Activated T-cell treated with anti-CD3 and anti-CD28 coated beads for 1 hour (primary cell): ENCODE data around the gene ZNF784.
"Not testable (repeated sequence)": the region's sequence is repeated elsewhere in the genome, so short reads cannot be mapped to it uniquely, and the experiment has no call there.

Experiments used
- DNase-seq: peaks from one replicate; pipeline ENCODE4 v3.0.0-alpha.2; 2020; ENCODE audit warnings: low read depth

The ZNF784 gene

DNA sequence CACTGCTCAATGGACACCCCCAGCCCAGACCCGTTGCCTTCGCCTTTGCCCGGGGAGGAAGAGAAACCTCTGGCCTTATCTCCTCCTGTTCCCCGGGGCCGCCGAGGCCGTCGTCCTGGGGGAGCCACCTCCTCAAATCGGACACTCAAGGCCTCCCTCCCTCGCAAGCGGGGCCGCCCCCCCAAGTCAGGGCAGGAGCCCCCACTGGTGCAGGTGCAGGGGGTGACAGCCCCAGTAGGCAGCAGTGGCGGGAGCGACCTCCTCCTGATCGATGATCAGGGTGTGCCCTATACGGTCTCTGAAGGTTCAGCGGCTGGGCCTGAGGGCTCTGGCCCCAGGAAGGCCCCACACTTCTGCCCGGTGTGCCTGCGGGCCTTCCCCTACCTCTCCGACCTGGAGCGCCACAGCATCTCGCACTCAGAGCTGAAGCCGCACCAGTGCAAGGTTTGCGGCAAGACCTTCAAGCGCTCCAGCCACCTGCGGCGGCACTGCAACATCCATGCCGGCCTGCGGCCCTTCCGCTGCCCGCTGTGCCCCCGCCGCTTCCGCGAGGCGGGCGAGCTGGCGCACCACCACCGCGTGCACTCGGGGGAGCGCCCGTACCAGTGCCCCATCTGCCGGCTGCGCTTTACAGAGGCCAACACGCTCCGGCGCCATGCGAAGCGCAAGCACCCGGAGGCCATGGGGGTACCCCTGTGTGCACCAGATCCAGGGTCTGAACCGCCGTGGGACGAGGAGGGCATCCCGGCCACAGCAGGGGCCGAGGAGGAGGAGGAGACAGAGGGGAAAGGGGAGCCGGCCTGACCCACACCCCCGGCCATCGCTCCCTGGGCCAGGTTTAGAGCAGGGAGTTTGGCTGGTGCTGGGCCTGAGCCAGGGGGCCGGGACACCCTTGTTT lies 22.0 kb downstream of the ZNF784 start:
- DNase-seq = no peak

DNA sequence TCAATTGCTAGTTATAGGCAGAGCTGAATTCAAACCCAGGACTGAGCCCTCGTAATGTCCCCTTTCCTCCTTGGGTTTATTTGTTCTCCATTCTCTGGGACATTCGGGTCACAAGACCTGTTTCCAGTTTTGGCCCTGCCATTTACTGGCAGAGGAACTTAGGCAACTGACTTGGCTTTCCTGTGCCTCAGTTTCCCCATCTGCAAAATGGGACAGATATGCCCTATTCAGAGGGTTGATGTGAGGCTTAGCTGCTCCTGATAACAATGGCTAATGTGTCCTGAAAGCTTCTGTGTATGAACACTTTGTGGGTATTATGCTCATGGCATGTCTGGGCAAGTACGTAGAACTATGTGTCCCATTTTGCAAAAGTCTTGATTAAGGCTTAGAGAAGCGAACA lies 23.3 kb downstream of the ZNF784 start:
- no peak for DNase-seq

DNA sequence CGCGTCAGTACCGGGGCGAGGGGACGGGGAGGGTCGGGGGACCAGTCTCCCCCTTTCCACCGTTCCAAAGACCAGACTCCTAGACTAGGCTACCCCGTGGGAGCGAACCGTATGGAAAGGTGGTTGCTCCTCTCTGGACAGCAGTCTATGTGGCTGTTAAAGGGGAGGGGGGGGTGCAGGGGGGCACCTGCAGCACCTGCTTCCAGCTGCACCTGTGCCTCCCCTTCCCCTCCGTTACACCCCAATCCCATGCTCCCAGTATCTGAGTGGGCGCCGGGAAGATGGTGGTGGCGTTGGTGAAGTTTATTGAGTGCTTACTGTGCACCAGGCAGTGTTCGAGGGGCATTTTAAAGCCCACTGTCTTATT lies 23.7 kb downstream of the ZNF784 start:
- DNase-seq = no peak

DNA sequence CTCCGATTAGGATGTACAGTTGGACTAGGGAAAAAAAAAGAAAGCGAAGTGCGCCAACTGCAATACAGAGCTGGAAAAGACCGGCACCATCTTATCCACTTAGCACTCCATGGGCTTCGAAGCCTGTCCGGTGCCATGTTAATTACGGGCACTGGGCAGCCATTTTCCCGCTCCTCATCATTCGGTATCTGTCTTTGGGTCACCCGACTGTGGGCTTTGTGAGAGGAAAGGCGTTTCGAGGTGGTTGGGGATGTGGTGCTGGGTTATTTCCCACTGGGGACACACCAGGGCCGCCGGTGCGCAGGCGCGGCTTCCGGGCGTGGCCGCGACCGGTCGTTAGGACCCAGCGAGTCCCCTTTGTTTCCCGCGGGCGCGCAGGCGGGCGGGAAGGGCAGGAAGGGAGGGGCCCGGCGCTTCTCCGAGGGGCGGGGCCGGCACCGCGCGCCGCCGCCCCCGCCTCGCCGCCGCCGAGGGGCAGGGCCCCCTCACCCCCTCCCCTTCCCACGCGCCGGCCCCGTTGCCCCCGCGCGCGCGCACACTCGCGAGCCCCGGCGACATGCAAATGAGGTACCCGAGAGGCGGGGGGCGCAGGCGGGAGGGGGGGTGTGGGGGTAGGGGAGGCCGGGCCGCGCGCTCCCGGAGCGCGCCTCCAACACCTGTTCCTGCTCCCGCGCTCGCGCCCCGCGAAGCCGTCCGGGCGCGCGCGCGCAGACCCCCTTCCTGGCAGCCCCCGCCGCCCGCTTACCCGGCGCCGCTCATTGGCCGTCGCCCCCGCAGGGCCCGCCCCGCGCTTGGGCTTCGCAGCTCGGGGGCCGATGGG lies 24.3 kb downstream of the ZNF784 start, which contains the start of gene ZNF524:
TSS of gene ZNF524 (plus strand) at position 447 of the 820 bp plus-strand sequence. CDS start 1,825 bp downstream, outside the sequence.
- peak; percentile 71 for DNase-seq

DNA sequence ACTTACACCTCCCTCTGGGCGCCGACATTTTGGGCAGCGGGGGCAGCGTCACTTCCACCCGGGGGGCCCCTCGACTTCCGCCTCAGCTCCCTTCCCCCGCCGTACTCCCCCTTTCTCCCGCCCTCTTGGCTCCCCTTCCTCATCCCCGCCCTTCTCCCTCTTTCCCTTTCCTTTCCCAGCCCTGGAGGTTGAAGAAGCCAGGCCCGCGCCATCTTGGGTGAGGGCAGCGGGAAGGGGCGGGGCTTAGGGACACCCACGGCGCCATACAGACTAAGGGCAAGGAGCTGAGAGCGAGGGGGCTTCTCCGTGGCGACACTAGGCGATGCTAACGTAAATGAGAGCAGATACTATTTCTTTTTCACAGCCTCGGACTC lies 24.9 kb downstream of the ZNF784 start, which contains the start of gene FIZ1:
TSS of gene FIZ1 (minus strand) at position 50 of the 374 bp plus-strand sequence. CDS start 1,652 bp downstream, outside the sequence.
- peak; percentile 92 for DNase-seq

DNA sequence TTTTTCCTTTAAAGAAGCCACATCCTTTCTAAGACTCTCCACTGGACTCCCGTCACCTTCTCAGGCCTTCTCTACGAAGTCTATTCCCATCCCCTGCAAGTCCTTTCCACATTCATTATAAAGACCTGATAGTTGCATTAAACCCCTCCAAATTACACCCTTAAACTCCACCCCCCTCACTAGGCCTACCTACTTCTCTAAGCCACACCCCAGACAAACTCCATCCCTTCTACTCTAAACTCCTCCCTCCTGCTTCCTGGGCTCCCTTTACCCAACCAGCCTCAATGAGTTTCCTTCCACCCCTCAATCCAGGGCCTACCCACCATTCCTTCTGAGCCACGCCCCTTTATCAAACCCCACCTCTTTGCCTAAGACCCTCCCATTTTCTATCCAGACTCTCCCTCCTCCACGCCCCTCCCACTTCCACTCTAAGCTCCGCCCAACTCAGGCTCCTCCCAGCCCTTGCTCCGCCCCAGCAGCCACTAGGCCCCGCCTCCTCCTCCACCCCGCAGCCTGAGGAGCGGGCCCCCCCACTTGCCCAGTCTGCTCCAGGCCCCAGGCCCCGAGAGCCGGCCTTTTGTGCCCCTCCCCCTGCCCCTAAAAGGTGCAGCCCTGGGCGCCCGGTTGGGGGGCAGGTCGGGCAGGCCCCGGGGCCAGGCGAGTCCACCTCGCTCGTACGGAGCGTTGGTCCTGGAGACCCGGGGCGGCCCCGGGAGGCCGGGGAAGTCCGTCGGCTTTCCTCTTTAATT lies 25.5 kb downstream of the ZNF784 start:
- peak; percentile 82 for DNase-seq

DNA sequence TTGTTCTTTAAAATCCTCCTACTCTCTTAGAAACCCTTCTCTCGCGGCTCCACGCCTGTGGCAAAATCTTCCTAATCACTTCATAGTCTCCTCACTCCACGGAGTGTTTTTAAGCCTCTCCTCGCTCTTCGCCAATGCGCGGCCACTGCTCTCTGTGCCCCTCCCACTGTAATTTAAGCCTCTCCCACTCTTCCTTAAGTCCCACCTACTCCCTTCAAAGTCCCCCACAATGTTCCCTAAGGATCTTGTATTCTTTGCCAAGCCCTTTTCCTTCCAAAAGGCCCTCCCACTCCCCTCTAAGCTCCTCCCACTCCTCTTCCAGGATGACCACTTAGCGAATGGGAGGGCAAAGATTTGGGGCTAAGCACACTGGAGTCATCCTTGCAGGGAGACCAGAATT lies 26.3 kb downstream of the ZNF784 start:
- no peak for DNase-seq

DNA sequence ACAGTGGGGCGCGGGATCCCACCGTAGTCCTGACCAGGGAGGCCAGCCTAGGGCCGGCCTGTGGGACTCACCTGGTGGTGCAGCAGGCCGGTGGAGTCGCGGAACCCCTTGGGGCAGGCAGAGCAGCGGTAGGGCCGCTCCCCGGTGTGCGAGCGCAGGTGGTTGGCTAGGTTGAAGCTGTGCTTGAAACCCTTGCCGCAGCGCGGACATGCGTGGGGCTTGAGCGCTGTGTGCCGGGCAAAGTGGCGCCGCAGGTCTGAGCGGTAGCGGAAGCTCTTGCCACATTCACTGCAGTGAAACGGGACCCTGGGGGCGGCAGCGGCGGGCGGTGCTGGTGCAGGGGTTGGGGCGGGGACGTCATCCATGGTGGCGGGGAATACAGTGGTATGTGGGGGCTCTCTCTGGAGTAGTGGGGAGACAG lies 26.9 kb downstream of the ZNF784 start:
- DNase-seq = no peak

DNA sequence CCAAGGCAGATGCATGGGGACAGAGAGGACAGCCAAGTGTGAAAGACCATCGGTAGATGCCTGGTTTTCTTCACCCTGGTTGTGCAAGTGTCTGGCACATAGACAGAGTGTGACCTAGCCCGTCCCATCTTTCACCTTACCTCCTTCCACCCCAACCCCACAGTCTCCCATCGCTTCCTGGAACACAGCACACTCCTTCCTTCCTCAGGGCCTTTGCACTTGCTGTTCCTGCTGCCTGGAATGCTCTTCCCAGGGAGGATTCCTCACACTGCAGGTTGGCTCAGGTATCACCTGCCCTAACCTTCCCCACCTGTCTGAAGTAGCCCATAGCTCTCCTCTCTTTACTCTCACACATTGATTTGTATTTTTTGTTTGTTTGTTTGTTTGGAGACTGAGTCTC lies 28.1 kb downstream of the ZNF784 start:
- DNase-seq = no peak

DNA sequence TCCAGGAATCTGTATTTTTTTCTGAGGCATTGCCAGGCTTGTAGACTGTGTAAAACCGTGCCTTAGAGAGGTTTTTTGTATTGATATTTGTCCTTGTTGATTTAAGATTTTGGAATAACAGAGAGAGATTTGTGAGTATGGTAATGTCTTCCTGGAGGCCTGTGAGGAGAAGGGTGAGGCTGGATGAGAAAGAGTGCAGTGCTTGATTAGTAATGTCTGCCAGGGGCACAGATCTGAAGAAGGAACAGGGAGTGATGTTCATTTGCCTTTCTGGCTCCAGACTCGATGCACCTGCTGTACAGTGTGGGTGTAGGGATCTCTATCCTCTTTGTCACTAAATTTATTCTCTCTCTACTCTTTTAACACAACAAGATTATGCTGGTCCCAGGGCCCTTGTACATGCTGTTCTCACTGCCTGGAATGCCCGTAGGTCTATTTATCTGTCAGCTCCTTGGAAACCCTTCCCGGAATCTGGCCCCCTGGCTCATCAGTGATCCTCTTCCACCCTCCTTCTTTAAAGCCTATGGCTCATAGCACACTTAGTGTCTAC lies 29.3 kb downstream of the ZNF784 start:
- DNase-seq = no peak

DNA sequence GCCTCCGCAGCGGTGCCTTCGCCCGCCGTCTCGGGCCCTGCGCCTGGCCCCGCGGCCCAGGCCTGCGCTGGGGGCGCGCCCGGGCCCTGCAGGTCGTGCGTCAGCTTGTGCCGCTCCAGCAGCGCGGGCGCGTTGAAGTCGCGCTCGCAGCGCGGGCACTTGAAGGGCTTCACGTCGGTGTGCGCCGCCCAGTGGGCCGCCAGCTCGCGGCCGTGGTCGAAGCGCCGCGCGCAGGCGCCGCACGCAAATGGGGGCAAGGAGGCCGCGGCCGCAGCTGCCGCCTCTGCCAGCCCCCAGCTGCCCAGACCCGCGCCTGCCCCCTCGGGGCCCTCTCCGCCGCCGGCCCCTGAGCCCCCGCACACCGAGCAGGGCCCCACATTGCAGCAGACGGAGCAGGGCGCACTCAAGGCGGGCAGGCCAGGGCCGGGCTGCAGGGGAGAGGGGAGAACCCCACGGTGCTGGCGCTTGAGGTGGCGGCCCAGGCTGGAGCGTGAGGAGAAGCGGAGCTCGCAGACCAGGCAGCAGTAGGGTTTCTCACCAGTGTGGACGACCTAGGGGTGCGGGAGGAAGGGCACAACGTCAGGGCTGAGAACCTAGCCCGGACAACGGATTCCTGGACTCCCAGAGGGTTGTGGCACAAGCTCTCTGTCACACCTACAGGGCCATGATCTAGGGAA lies 31.1 kb downstream of the ZNF784 start:
- DNase-seq = no peak

DNA sequence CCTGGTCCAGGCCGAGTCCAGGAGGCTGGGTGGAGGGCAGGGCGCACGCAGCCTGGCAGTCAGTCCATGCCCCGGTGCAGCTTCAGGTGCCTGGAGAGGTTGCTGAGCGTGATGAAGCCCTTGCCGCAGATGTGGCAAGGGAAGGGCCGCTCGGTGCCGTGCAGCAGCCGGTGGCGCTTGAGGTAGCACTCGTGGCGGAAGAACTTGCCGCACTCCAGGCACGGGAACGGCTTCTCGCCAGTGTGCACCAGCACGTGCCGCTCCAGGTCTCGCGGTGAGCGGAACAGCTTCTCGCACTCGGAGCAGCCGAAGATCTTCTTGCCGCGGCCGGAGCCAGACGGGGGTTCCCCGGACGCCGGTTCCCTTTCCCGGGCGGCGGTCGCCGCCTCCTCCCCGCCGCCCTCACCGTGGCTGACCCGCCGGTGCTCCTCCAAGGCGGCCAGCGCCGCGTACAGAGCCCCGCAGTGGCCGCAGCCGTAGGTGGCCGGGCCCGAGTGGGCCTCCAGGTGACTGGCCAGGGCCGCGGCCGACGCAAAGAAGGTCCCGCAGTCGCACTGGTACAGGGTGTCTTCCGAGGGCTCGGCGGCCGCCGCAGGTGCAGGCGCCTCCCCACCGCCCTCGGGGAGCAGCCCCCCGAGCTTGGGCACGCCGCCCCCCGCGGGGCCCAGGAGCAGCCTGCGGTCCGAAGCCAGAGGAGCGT lies 31.8 kb downstream of the ZNF784 start:
- no peak for DNase-seq

DNA sequence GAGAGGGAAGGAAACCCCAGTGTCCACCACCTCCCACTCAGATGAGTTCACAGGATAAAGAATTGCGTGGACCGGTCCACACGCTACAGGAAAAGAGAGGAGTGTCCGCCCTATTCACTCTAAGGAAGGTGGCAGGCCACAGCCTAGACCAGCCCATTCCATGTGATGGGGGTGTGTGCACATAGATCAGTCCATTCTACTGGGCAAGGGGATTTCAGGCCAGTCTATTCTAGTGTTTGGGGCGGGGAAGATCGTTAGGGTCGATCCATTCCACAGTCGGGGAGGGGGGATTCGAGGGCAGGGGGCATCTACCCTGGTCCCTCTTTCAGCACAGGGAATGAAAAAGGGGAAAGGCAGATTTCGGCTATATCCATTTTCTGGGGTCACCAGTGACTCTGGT lies 32.8 kb downstream of the ZNF784 start:
- no peak for DNase-seq

DNA sequence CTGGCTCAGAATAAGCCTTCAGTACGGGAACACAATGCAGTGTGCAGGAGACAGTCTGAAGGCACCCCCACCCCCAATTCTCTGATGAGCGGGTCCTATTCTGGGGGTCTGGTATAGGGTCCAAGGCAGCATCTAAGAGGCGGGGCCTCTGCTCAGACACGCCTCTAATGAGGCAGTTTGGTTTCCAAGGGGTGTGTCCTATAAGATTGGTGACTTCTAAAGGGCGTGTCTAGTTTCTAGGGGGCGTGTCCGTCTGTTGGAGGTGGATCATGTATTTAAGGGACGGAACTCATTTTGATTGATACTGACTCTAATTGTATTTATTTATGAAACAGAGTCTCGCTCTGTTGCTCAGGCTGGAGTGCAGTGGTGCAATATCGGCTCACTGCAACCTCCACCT lies 33.7 kb downstream of the ZNF784 start:
- DNase-seq = no peak

DNA sequence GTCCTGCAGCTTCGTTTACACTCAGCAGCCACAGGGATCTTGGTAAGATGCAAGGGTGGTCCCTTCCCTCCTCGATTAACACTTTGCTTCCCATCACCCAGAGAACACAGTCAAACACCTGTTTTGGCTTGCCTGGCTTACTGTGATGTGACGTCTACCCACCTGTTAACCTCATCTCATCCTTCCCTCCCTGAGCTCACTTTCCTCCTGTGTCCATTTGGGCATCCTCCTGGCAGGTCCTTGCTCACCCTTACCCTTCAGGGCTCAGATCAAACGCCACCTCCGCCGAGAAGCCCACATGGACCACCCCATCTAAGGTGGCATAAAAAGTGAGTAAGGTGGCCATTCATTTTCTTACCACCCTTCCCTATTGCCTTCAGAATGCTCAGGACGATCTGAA lies 34.3 kb downstream of the ZNF784 start:
- no peak for DNase-seq

DNA sequence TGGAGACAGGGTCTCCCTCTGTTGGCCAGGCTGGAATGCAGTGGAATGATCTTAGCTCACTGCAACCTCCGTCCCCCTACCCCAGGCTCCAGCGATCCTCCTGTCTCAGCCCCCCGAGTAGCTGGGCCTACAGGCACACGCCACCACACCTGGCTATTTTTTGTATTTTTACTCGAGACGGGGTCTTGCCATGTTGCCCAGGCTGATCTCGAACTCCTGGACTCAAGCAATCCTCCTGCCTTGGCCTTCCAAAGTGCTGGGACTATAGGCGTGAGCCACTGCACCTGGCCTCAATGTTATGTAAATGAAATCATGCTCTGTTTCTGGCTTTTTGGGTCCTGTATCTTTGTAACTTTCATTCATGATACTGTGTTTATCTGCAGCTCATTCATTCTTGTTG lies 35.6 kb downstream of the ZNF784 start:
- no peak for DNase-seq

DNA sequence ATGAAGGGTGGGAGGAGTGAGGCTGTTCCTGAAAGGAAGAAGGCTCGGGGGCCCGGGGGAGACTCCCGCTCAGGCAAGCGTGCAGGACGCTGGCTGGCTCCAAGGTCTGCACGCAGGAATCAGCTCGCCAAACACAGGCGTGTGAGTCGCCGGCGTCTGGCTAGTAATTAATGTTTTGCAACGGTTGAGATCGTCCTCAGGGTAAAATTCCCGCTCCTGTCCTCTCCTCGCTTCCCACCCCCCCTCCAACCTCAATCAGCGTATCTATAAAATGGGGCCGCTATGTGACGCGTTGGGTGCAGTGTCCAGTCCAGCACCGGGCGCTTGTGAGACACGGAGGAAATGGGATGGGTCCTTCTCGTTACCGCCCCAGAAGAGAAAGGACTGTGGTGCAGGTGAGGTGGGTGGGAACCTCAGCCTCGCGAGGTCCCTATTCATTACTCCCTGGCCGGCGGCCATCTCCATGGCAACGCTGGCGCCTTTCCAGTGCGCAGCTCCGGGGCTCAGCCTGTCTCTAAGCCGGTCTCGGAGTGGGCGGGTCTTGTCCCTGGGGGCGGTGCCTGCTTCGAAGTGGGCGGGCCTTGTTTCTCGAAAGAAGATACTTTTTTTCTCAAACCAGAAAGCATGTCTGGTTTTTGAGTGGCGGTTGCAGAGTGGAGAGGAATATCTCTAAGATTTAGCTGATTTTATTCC lies 37.2 kb downstream of the ZNF784 start:
- DNase-seq = peak; percentile 85

DNA sequence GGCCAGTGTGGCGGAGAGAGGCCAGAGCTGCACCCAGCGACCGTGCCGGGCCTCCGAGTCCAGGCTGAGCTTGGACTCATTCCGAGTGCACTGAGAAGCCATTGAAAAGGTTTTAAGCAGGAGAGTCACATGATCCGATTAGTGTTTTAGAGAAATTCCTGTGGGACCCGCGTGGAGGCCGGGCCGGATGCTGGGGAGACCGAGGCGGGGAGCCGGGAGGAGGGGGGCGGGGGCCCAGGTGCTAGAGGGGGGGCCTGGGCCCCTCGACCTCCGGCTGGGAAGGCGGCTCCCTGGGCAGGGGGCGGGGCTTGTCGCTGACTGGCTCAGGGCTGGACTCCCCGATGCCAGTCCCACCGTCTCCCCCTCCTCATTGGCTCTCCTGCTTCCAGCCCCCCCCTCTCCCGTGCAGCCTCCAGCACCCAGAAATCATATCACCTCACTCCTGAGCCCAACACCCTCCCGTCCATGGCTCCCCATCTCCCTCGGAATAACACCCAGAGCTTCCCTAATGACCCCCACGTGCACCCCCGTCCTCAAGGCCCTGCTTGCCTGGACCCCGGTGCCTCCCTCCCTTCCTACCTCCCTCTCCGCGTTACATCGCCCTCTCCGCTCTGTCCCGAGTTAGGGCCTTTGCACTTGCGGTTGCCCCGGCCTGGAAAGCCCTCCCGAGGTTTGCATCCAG lies 38.6 kb downstream of the ZNF784 start:
- no peak for DNase-seq

DNA sequence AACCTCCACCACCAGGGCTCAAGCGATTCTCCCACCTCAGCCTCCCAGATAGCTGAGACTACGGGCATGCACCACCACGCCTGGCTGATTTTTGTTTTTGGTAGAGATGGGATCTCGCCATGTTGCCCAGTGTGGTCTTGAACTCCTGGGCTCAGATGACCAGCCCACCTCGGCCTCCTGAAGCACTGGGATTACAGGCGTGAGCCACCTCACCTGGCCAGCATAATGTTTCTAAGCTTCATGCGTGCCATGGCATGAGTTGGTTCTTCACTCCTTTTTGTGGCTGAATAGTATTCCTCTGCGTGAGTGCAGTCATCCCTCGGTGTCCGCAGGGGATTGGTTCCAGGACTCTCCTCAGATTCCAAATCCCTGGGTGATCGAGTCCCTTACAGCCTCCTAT lies 39.5 kb downstream of the ZNF784 start:
- DNase-seq = no peak

DNA sequence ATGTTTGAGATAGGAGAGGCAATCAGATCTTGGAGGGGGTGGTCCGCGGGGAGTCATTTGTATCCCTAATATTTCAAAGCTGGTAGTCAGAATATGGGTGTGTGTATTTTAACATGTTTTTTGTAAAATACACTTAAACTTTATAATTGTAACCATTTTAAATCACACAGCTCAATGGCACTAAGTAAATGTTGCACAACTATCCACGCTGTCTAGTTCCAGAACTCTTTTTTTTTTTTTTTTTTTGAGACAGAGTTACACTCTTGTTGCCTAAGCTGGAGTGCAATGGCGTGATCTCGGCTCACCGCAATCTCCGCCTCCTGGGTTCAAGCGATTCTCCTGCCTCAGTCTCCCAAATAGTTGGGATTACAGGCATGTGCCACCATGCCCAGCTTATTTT lies 40.5 kb downstream of the ZNF784 start:
- not testable (repeated sequence) for DNase-seq
